Upper lobe of left lung (tissue), 4 donors: Measurements from ENCODE around the gene RRP7A.

Experiments
- CTCF ChIP-seq, 6 experiments: fragments of 450-650 bp in 4 of 6; fragments of 200-600 bp in 2 of 6; sonication (generic) in 2 of 6; IDR thresholded peaks; one replicate each; pipeline ENCODE4 v1.5.1; 2016 to 2019; ENCODE audit warnings: antibody characterized with exemption in 6 of 6
- POLR2A ChIP-seq, 4 donors: fragments of 450-650 bp; IDR thresholded peaks; one replicate each; pipeline ENCODE4 v1.5.1; 2016 to 2017; ENCODE audit warnings: antibody characterized with exemption in 4 of 4, mild to moderate bottlenecking in 2 of 4
- POLR2AphosphoS5 ChIP-seq, 2 donors: sonication (generic); formaldehyde crosslinking; IDR thresholded peaks; one replicate each; pipeline ENCODE4 v1.5.1; 2017; ENCODE audit warnings: antibody characterized with exemption in 2 of 2

- TF ChIP-seq CTCF (IDR thresholded peaks at IDR 0.05): no peak
- peak in 1 of 4 donors; percentile 55 for TF ChIP-seq POLR2A (IDR thresholded peaks at IDR 0.05)
- peak; percentile 43 to 72 for TF ChIP-seq POLR2AphosphoS5 (IDR thresholded peaks at IDR 0.05)
Measured at GRCh38 chr22:42553475-42554361, 34.1 kb upstream of the RRP7A start, which contains the start of gene SERHL2.
